NCI-H1092 (cell line): Measurements from ENCODE around the gene HSD17B14.
"Not testable (repeated sequence)": the region's sequence is repeated elsewhere in the genome, so short reads cannot be mapped to it uniquely, and the experiment has no call there.

Experiments
- DNase-seq: peaks from one replicate; lab custom pipeline; 2025; lab: John Stamatoyannopoulos, UW

HSD17B14 gene

DNA sequence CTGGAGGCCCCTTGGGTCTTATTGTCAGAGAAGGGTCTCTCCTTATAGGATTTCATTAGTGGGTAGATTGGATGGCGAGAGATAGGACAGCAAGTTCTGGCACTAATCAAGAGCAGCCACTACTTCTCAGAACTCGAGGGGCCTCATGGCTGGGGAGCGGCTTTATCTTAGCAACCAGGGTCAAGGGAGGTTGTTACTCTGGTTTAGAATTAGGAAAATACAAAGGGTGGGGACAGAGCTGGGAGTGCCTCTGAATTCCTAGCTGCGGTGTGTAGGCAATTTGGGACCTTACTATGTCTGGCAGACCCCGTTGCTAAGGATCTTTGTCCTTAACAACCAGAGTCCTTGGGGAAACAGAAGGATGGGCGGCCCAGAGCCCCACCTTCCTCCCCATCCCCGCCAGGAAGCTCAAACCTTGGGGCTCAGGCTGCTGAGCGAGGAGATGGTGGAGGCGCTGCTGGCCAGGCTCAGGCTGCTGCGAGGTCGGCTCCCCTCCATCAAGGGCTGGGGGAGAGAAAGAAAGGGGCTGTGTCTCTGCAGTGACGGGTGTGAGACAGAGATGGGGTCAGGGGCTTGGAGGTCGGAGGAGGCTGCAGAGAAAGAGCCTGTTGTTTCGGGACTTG, 30.9 kb upstream of the HSD17B14 start:
- DNase-seq = no peak

GRCh38 chr19:48866692-48867091, 30.4 kb upstream of the HSD17B14 start:
- DNase-seq = no peak

- no peak for DNase-seq
Measured at GRCh38 chr19:48862827-48863226, 26.5 kb upstream of the HSD17B14 start.

DNA sequence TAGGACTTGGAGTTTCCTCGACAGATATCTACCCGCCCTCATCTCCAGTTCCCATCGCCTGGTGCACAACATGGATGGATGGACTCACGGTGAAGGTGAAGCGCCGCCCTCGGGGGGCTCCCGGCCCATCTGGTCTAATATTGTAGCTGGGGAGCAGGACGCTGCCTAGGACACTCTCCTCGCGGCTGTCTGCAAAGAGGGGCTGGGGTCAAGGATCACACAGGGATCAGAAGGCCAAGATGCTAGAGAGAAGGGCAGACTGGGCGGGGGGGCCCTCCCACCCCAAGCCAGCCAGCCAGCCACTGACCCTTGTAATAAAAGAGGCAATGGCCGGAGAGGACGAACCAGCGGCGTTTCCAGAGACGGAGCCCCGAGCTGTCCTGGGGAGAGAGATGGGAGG, 25.0 kb upstream of the HSD17B14 start:
- DNase-seq = no peak

GRCh38 chr19:48859711-48860572, 23.7 kb upstream of the HSD17B14 start:
- no peak for DNase-seq

DNA sequence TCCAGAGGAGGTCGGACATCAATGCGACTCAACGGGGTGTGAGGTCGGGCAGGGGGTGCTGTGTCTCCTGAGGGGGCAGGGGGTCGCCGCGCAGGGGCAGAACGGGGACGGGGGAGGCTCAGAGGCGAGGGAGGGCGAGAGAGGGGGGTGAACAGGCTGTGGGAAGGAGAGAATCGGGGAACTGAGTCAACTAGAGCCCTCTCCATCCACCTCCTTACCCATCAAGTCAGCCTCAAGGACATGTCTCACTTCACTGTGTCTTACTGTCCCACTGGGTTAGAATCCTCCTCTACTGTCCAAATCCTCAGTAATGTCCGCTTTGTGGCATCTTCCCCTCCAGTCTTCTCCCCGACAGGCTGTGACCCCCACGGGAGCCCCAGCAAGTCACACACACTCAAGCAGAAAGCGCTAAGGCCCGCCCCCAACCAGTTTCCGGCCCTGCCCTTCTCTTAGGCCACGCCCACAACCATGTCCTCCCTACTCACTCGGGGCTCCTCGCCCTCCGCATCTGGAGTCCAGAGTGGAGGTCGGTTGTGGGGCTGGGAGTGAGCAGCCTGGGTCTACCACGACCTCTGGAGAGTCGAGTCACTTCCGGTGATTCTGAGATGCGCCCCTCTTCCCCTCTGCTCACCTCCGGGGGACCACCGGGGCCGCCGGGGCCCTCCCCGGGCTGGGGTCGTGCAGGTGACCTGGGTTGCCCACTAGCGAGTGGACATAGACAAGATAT, 22.9 kb upstream of the HSD17B14 start:
- DNase-seq = no peak

DNA sequence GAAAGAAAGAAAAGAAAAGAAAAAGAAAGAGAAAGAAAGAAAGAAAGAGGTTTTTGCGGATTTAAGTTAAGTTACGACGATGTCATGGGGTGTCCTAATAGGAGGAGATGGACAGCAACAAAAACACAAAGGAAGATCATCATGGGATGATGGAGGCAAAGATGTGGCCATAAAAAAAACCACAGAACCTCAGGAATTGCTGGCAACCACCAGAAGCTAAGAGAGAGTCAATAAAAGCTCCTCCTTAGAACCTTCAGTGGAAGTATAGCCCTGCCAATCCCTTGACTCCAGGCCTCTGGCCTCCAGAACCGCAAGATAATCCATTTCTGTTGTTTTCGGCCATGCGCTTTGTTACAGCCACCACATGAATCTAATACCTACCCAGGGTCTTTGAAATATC, 20.6 kb upstream of the HSD17B14 start:
- no peak for DNase-seq

- no peak for DNase-seq
Measured at GRCh38 chr19:48854103-48854502, 17.8 kb upstream of the HSD17B14 start.

- no peak for DNase-seq
Measured at GRCh38 chr19:48853483-48853882, 17.2 kb upstream of the HSD17B14 start.

- no peak for DNase-seq
Measured at GRCh38 chr19:48852292-48852691, 16.0 kb upstream of the HSD17B14 start.

GRCh38 chr19:48846659-48847058, 10.4 kb upstream of the HSD17B14 start:
- DNase-seq = not testable (repeated sequence)

- no peak for DNase-seq
Measured at GRCh38 chr19:48845384-48845783, 9.1 kb upstream of the HSD17B14 start.

DNA sequence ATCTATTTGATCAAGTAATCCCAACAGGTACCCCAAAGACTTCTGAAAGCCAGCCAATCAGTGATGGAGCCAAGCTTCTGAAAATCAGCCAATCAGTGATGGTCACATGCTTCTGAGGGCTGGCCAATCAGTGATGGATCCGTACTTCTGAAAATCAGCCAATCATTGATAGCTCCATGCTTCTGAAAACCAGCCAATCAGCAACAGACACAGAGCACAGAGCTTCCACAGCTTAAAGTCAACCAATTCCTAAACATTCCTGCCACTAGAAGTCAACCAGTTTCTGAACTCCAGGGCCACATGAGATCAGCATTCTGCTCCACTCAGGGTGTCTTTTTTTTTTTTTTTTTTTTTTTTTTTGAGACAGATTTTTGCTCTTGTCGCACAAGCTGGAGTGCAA, 8.2 kb upstream of the HSD17B14 start:
- no peak for DNase-seq

DNA sequence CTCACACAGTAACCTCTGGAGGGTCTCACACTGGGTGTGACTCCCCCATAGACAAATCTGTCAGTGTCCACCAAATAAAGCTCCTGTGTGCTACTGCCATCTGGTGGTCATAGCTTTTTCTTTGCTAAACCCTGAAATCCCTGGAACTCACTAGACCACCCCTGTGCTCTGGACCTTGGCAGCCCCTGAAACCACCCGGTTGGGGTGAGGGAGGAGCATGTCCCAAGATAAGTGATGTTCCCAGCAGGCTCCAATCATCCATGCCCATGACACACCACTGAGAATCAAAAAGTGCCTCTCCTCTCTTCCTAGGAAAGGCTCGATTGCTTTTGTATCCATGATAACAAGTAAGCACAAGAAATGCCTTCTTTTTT, 6.5 kb upstream of the HSD17B14 start:
- DNase-seq = peak; percentile 31

DNA sequence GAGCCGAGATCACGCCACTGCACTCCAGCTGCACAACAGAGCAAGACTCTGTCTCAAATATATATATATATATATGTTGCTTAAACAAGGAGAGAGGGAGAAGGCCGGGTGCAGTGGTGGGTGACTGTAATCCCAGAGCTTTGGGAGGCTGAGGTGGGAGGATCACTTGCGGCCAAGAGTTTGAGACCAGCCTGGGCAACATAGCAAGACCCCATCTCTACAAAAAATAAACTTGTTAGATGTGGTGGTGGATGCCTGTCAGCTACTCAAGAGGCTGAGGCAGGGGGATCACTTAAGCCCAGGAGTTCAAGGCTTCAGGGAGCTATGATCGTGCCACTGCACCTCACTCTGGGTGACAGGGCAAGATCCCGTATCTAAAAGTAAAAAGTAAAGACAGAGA, 5.3 kb upstream of the HSD17B14 start:
- no peak for DNase-seq

- no peak for DNase-seq
Measured at GRCh38 chr19:48841047-48841446, 4.8 kb upstream of the HSD17B14 start.

DNA sequence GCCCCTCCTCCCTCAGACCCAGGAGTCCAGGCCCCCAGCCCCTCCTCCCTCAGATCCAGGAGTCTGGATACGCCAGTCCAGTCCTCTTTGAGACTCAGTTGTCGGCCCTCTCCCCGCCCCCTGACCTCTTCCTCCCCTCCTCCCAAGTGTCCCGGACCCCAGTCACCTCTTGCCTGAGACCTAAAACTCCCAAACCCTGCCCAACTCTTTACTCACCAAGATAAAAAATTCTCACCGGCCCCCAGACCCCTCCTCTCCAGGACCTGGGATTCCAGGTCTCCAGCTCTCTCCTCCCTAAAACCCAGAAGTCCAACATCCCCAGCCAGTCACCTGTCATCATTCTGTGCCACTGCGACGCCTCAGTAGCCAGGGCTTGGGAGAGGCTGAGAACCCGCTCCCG, 1.4 kb upstream of the HSD17B14 start:
- no peak for DNase-seq

GRCh38 chr19:48837051-48837524, 797 bp upstream of the HSD17B14 start:
- DNase-seq = peak; percentile 32

GRCh38 chr19:48835734-48836088, 580 bp downstream of the HSD17B14 start:
- peak; percentile 82 for DNase-seq

- DNase-seq = no peak
Measured at GRCh38 chr19:48833977-48834376, 2.3 kb downstream of the HSD17B14 start.

GRCh38 chr19:48833049-48833448, 3.2 kb downstream of the HSD17B14 start:
- DNase-seq = no peak

- DNase-seq = no peak
Measured at GRCh38 chr19:48830965-48831364, 5.3 kb downstream of the HSD17B14 start.

DNA sequence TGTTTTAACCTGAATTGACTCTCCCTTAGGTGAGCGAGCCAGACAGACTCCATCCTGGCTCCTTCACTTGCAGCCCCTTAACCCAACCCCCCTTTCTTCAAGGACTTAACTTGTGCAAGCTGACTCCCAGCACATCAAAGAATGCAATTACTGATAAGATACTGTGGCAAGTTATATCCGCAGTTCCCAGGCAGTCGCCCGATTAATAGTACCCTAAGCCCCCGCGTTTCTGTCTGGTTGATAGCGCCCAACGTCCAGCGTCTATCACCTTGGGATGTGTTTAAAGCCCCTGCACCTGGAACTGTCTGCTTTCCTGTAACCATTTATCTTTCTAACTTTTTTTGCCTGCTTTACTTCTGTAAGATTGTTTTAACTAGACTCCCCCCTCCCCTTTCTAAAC, 6.2 kb downstream of the HSD17B14 start:
- no peak for DNase-seq
